Suprapubic skin (tissue), 4 donors: Measurements from ENCODE around the gene P2RY12.

Experiments
- EP300 ChIP-seq: sonication (generic); formaldehyde crosslinking; IDR thresholded peaks from one replicate; pipeline ENCODE4 v1.6.1; 2017; ENCODE audit warnings: antibody characterized with exemption
- POLR2A ChIP-seq, 2 donors: fragments of 450-650 bp; IDR thresholded peaks; one replicate each; pipeline ENCODE4 v1.6.1; 2017; ENCODE audit warnings: antibody characterized with exemption in 2 of 2, mild to moderate bottlenecking in 2 of 2, moderate library complexity in 2 of 2
- POLR2AphosphoS5 ChIP-seq, 3 donors: sonication (generic); formaldehyde crosslinking; IDR thresholded peaks; one replicate each; pipeline ENCODE4 v1.6.1; 2017; ENCODE audit warnings: antibody characterized with exemption in 3 of 3
- TF ChIP-seq, protein P1 (sequence below), 2 donors: fragments of 200-600 bp in 1 of 2; fragments of 450-650 bp in 1 of 2; sonication (generic) in 1 of 2; IDR thresholded peaks; one replicate each; pipeline ENCODE4 v1.5.1; 2016 to 2019; ENCODE audit warnings: antibody characterized with exemption in 2 of 2, mild to moderate bottlenecking in 1 of 2, moderate library complexity in 1 of 2

DNA sequence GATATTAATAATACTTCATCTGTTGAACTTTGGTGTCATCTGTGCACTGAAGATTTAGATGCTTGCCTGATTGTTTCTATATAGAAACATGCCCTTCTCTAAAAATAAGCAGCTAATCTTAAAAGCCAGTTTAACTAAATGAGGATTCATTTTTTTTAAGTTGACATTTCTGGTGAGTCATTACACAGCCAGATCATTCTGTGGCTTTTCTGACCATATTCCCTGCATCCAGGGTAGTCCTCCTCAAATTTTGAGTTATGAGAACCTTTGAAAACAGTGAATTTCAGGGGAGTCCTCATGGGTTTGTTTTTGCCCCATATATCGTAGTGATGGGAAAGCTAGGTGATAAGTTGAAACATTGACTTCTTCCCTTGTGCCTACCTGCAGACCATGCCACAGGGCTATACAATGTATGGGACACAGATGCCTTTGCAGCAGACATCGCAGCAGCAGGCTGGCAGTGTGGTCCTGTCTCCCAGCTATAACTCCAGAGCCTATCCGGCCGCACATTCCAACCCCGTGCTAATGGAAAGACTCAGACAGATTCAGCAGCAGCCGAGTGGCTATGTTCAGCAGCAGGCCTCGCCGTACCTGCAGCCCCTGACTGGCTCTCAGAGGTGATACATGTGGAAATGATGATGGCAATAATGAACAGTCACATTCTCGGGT, 26.5 kb upstream of the P2RY12 start:
- TF ChIP-seq, protein P1, sequence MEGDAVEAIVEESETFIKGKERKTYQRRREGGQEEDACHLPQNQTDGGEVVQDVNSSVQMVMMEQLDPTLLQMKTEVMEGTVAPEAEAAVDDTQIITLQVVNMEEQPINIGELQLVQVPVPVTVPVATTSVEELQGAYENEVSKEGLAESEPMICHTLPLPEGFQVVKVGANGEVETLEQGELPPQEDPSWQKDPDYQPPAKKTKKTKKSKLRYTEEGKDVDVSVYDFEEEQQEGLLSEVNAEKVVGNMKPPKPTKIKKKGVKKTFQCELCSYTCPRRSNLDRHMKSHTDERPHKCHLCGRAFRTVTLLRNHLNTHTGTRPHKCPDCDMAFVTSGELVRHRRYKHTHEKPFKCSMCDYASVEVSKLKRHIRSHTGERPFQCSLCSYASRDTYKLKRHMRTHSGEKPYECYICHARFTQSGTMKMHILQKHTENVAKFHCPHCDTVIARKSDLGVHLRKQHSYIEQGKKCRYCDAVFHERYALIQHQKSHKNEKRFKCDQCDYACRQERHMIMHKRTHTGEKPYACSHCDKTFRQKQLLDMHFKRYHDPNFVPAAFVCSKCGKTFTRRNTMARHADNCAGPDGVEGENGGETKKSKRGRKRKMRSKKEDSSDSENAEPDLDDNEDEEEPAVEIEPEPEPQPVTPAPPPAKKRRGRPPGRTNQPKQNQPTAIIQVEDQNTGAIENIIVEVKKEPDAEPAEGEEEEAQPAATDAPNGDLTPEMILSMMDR (IDR thresholded peaks at IDR 0.05), result no peak
- TF ChIP-seq EP300, result no peak
- TF ChIP-seq POLR2AphosphoS5 (IDR thresholded peaks at IDR 0.05), result no peak
- TF ChIP-seq POLR2A (IDR thresholded peaks at IDR 0.05), result no peak
